GM12865 (cell line): Measurements from ENCODE around the gene CFAP46.
"Not testable (repeated sequence)": the region's sequence is repeated elsewhere in the genome, so short reads cannot be mapped to it uniquely, and the experiment has no call there.

Experiments used
- DNase-seq: peaks from one replicate; pipeline ENCODE4 v3.0.0; 2010; ENCODE audit warnings: low read depth
- H3K4me3 ChIP-seq: 2 replicates; pipeline ENCODE4 v1.5.1; 2011; ENCODE audit warnings: mild to moderate bottlenecking, low read depth, low read length, control low read depth
- CTCF ChIP-seq: IDR thresholded peaks from 2 replicates; pipeline ENCODE4 v1.5.1; 2011; ENCODE audit warnings: low read length, control low read depth, low read depth, inconsistent platforms; ENCODE audit not compliant: insufficient read depth; ENCODE audit errors: missing control alignments

The CFAP46 gene

DNA sequence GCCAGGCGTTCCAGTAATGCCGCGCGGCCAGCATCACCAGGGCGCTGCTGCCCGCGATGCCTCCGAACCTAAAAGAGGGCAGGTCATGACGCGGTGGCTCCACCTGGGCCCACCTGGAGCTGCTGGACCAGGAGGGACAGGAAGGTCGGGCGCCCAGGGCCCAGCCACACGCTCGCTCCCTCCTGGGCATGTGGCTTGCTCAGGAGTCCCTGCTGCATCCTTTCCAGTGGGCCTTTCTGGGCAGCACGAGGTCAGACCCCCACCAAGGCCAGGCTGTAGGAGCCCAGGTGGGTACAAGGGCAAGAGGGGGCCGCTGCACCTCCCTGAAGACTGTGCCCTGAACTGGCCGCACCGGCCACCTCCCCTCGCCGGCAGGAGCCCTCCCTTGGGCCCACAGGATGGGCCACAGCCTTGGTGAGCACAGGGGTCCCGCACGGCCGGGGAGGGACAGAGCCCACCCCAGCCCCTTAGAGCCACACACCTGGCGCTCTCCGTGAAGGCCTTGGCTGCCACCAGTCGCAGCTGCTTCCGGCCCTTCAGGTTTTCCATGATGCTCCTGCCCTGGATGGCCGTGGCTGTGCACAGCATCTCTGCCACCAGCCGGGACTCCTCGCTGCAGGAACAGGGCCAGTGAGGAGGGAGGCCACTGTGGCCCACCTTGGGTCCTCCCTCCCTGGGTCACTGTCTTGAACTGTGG is 43.2 kb downstream of the CFAP46 start:
- no peak for DNase-seq
- no peak for TF ChIP-seq CTCF
- no peak overlapping the region for H3K4me3 ChIP-seq

- H3K4me3 ChIP-seq, result no peak overlapping the region
- no peak for DNase-seq
- TF ChIP-seq CTCF, result no peak
These were observed 43.8 kb downstream of the CFAP46 start for GRCh38 chr10:132898391-132899053.

GRCh38 chr10:132897516-132898381 is 44.6 kb downstream of the CFAP46 start:
- H3K4me3 ChIP-seq, result no peak overlapping the region
- no peak for DNase-seq
- no peak for TF ChIP-seq CTCF

GRCh38 chr10:132893786-132894185 is 48.6 kb downstream of the CFAP46 start:
- H3K4me3 ChIP-seq, DNase-seq: not testable (repeated sequence)

DNA sequence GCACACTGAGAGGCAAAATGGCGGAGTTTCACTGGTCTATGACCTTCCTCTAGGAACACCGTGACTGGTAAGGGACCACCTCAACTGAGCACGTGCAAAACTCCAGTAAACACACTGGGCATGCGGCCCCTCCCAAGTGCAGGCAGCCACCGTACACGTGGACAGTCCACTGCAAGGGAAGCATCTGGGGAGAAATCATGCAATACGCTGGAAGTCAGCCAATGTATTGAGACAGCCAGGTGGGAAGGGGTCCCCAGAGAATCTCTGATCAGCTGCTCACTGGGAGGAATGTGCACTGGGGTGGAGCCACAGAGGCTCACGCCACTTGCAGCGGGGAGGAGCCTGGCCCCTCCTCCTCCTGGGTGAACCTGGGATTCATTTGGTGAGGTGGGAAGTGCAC is 49.3 kb downstream of the CFAP46 start:
- no peak overlapping the region for H3K4me3 ChIP-seq
- no peak for TF ChIP-seq CTCF
- no peak for DNase-seq

- no peak for DNase-seq
- no peak overlapping the region for H3K4me3 ChIP-seq
- TF ChIP-seq CTCF, result no peak
These were observed 50.4 kb downstream of the CFAP46 start for GRCh38 chr10:132892004-132892403.

DNA sequence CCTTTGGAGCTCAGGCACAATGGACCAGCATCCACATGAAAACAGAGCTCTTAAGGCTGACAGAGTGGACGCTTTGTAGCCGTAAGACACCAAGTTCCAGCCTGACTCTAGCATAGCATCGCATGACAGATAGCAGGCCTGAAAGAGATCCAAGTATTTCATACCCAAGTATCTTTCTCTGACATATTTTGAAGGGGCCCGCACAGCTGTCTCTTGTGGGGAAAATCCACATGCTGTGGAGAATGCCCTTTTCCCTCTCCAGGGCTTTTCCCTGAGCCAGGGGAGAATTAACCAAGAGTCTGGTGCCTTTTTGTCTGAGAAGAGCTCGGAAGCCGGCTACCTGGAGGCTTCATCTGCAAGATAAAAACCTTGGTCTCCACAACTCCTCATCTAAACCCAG is 51.0 kb downstream of the CFAP46 start:
- DNase-seq, result no peak
- no peak overlapping the region for H3K4me3 ChIP-seq
- no peak for TF ChIP-seq CTCF
